ENCODE data around the gene CLNS1A. TPM values are rescaled to one million over a fixed set of nuclear protein-coding genes. Genes with fewer than 3 reads are reported as not detected.
"Not testable (repeated sequence)": the region's sequence is repeated elsewhere in the genome, so short reads cannot be mapped to it uniquely, and the experiment has no call there.

The CLNS1A gene
- total RNA-seq, 1 donor from 2014 or later: 70.3 TPM

- Mint-ChIP-seq H3K27ac (ENCODE audit: unreplicated experiment) (peak within 1 kb of the TSS; percentile 91), H3K9me3 (ENCODE audit: low read depth) (no peaks in the 10 kb centered on the region), H3K4me1 (ENCODE audit: low read depth) (peaks cover 16% of the 10 kb centered on the region), H3K36me3 (ENCODE audit: low read depth) (no peaks in the 10 kb centered on the region), H3K27me3 (ENCODE audit: low read depth) (no peaks in the 10 kb centered on the region), H3K4me3 (ENCODE audit: unreplicated experiment) (peak within 1 kb of the TSS; percentile 90)
- DNase-seq (ENCODE audit: low spot score): peak; percentile 94
- peak; percentile 31 for TF ChIP-seq CTCF (IDR thresholded peaks at IDR 0.05)
These were observed 47.9 kb downstream of the CLNS1A start, which contains the start of gene AQP11 for GRCh38 chr11:77589521-77590193. AQP11 (plus strand) TSS chr11:77589953; CDS start chr11:77589993, 40 bp downstream.

GRCh38 chr11:77589181-77589520 lies 48.4 kb downstream of the CLNS1A start:
- peaks cover 16% of the 10 kb centered on the region for H3K4me1 Mint-ChIP-seq (ENCODE audit: low read depth)
- DNase-seq (ENCODE audit: low spot score): no peak
- peak overlapping the region; percentile 90 for H3K4me3 Mint-ChIP-seq (ENCODE audit: unreplicated experiment)
- peak overlapping the region; percentile 91 for H3K27ac Mint-ChIP-seq (ENCODE audit: unreplicated experiment)
- H3K36me3 Mint-ChIP-seq (ENCODE audit: low read depth): no peaks in the 10 kb centered on the region
- no peak for TF ChIP-seq CTCF (IDR thresholded peaks at IDR 0.05)
- H3K27me3 Mint-ChIP-seq (ENCODE audit: low read depth): no peaks in the 10 kb centered on the region
- H3K9me3 Mint-ChIP-seq (ENCODE audit: low read depth): no peaks in the 10 kb centered on the region

- Mint-ChIP-seq H3K4me3 (ENCODE audit: unreplicated experiment) (no peak overlapping the region), H3K9me3 (ENCODE audit: low read depth) (peaks cover 3% of the 10 kb centered on the region), H3K27ac (ENCODE audit: unreplicated experiment) (no peak overlapping the region), H3K4me1 (ENCODE audit: low read depth) (peaks cover 6% of the 10 kb centered on the region), H3K27me3 (ENCODE audit: low read depth) (no peaks in the 10 kb centered on the region), H3K36me3 (ENCODE audit: low read depth) (peaks cover 2% of the 10 kb centered on the region)
- no peak for DNase-seq (ENCODE audit: low spot score)
- no peak for TF ChIP-seq CTCF (IDR thresholded peaks at IDR 0.05)
These were observed 56.8 kb downstream of the CLNS1A start for GRCh38 chr11:77580712-77581337.

GRCh38 chr11:77575428-77575827 lies 62.2 kb downstream of the CLNS1A start:
- H3K27me3 Mint-ChIP-seq (ENCODE audit: low read depth); H3K4me3 Mint-ChIP-seq (ENCODE audit: unreplicated experiment); H3K9me3 Mint-ChIP-seq (ENCODE audit: low read depth); DNase-seq (ENCODE audit: low spot score); H3K27ac Mint-ChIP-seq (ENCODE audit: unreplicated experiment); H3K36me3 Mint-ChIP-seq (ENCODE audit: low read depth): not testable (repeated sequence)
- peaks cover 29% of the 10 kb centered on the region for H3K4me1 Mint-ChIP-seq (ENCODE audit: low read depth)

GRCh38 chr11:77570896-77571295 lies 66.7 kb downstream of the CLNS1A start:
- Mint-ChIP-seq H3K4me3 (ENCODE audit: unreplicated experiment) (peak overlapping the region; percentile 19), H3K4me1 (ENCODE audit: low read depth) (peaks cover 33% of the 10 kb centered on the region), H3K27ac (ENCODE audit: unreplicated experiment) (peak overlapping the region; percentile 81)
- H3K9me3 Mint-ChIP-seq (ENCODE audit: low read depth); DNase-seq (ENCODE audit: low spot score); H3K27me3 Mint-ChIP-seq (ENCODE audit: low read depth); H3K36me3 Mint-ChIP-seq (ENCODE audit: low read depth): not testable (repeated sequence)

- H3K9me3 Mint-ChIP-seq (ENCODE audit: low read depth): no peaks in the 10 kb centered on the region
- H3K4me3 Mint-ChIP-seq (ENCODE audit: unreplicated experiment): no peak overlapping the region
- no peak overlapping the region for H3K27ac Mint-ChIP-seq (ENCODE audit: unreplicated experiment)
- H3K27me3 Mint-ChIP-seq (ENCODE audit: low read depth): peaks cover 1% of the 10 kb centered on the region
- H3K36me3 Mint-ChIP-seq (ENCODE audit: low read depth): peaks cover 2% of the 10 kb centered on the region
- peaks cover 24% of the 10 kb centered on the region for H3K4me1 Mint-ChIP-seq (ENCODE audit: low read depth)
- DNase-seq (ENCODE audit: low spot score): no peak
- TF ChIP-seq CTCF (IDR thresholded peaks at IDR 0.05): no peak
These were observed 67.9 kb downstream of the CLNS1A start for GRCh38 chr11:77569676-77570070.

All from chondrocyte (in vitro differentiated cells).